GM23338 (cell line): ENCODE data around the gene SFPQ. TPM values are rescaled to one million over a fixed set of nuclear protein-coding genes. Genes with fewer than 3 reads are reported as not detected.

Source experiments
- ATAC-seq: fragments of 200-7000 bp; cut with Tn5 transposase; 3 replicates; pipeline ENCODE4 v1.9.1; 2020
- DNase-seq: peaks from one replicate; pipeline ENCODE4 v3.0.0-alpha.2; 2015; ENCODE audit warnings: low spot score
- H2AFZ ChIP-seq: fragments of 200-600 bp; sonication (generic); 2 replicates; pipeline ENCODE4 v1.8.0; 2016; ENCODE audit warnings: antibody characterized with exemption, mild to moderate bottlenecking, moderate library complexity
- H3F3A ChIP-seq: fragments of 200-600 bp; sonication (generic); replicated peaks from 2 replicates; pipeline ENCODE4 v1.8.0; 2017; ENCODE audit warnings: antibody characterized with exemption, mixed run types, low read depth
- H3K27ac ChIP-seq: fragments of 200-600 bp; sonication (generic); 2 replicates; pipeline ENCODE4 v1.6.1; 2016; ENCODE audit warnings: low read depth
- H3K27me3 ChIP-seq: fragments of 200-600 bp; sonication (generic); 2 replicates; pipeline ENCODE4 v1.8.0; 2016; ENCODE audit warnings: mild to moderate bottlenecking, mixed run types, moderate library complexity; ENCODE audit not compliant: insufficient read depth
- H3K36me3 ChIP-seq: fragments of 200-600 bp; sonication (generic); 2 replicates; pipeline ENCODE4 v1.8.0; 2016; ENCODE audit warnings: mild to moderate bottlenecking; ENCODE audit not compliant: insufficient read depth
- H3K4me1 ChIP-seq: fragments of 200-600 bp; sonication (generic); 2 replicates; pipeline ENCODE4 v1.8.0; 2016; ENCODE audit warnings: mild to moderate bottlenecking, moderate library complexity; ENCODE audit not compliant: insufficient read depth
- H3K4me2 ChIP-seq: fragments of 200-600 bp; sonication (generic); 2 replicates; pipeline ENCODE4 v1.7.1; 2017; ENCODE audit warnings: mixed run types
- H3K4me3 ChIP-seq: fragments of 200-600 bp; sonication (generic); 2 replicates; pipeline ENCODE4 v1.6.1; 2016; ENCODE audit warnings: mixed run types
- H3K79me2 ChIP-seq: fragments of 200-600 bp; sonication (generic); replicated peaks from 2 replicates; pipeline ENCODE4 v1.8.0; 2017; ENCODE audit warnings: mild to moderate bottlenecking; ENCODE audit not compliant: insufficient read depth
- H3K9me2 ChIP-seq: fragments of 200-600 bp; sonication (generic); 2 replicates; pipeline ENCODE4 v1.8.0; 2017; ENCODE audit not compliant: insufficient read depth
- H4K20me1 ChIP-seq: fragments of 200-600 bp; sonication (generic); replicated peaks from 2 replicates; pipeline ENCODE4 v1.8.0; 2017; ENCODE audit warnings: mild to moderate bottlenecking; ENCODE audit not compliant: insufficient read depth
- H3K27ac Mint-ChIP-seq: 2 replicates; pipeline ENCODE4 v1.8.0; 2020; ENCODE audit warnings: inconsistent platforms, mild to moderate bottlenecking, moderate library complexity, mixed read lengths
- H3K27me3 Mint-ChIP-seq: 3 replicates; pipeline ENCODE4 v1.8.0; 2022; ENCODE audit warnings: low read depth, mild to moderate bottlenecking, moderate library complexity, mixed read lengths, inconsistent platforms; ENCODE audit not compliant: insufficient read depth, poor library complexity
- H3K36me3 Mint-ChIP-seq: 3 replicates; pipeline ENCODE4 v1.8.0; 2021; ENCODE audit warnings: low read depth, mild to moderate bottlenecking, inconsistent platforms, moderate library complexity, mixed read lengths
- H3K4me1 Mint-ChIP-seq: 3 replicates; pipeline ENCODE4 v1.8.0; 2020; ENCODE audit warnings: mild to moderate bottlenecking, inconsistent platforms, mixed read lengths
- H3K4me3 Mint-ChIP-seq: 3 replicates; pipeline ENCODE4 v1.8.0; 2021; ENCODE audit warnings: moderate library complexity, mild to moderate bottlenecking, inconsistent platforms, mixed read lengths
- H3K9me3 Mint-ChIP-seq: 3 replicates; pipeline ENCODE4 v1.8.0; 2020; ENCODE audit warnings: moderate library complexity, mild to moderate bottlenecking, inconsistent platforms, mixed read lengths
- CREB1 ChIP-seq: fragments of 250-450 bp; sonication (Bioruptor Pico); IDR thresholded peaks from 2 replicates; pipeline ENCODE4 v1.5.0; 2020; ENCODE audit warnings: low read depth, mild to moderate bottlenecking, moderate library complexity
- CTCF ChIP-seq, 2 experiments: fragments of 200-600 bp in 1 of 2; sonication (generic) in 1 of 2; conservative IDR thresholded peaks; 2 replicates each; pipeline versions ENCODE4 v1.5.1 to v1.6.1; 2016 to 2017; ENCODE audit warnings: antibody characterized with exemption in 2 of 2, low read depth in 2 of 2, mild to moderate bottlenecking in 2 of 2, moderate library complexity in 1 of 2
- JUNB ChIP-seq: IDR thresholded peaks from one replicate; pipeline ENCODE4 v1.6.1; 2016; ENCODE audit warnings: antibody characterized with exemption; ENCODE audit not compliant: unreplicated experiment
- POLR2AphosphoS5 ChIP-seq: IDR thresholded peaks from 2 replicates; pipeline ENCODE4 v1.6.1; 2016; ENCODE audit warnings: antibody characterized with exemption, low read depth
- ZNF462 ChIP-seq: fragments of 250-450 bp; sonication (Bioruptor Pico); IDR thresholded peaks from 2 replicates; pipeline ENCODE4 v1.5.0; 2020; ENCODE audit warnings: mild to moderate bottlenecking, moderate library complexity
- polyA plus RNA-seq: library from polyadenylated mRNA; unstranded; fragments of >200 nt; fragmentation: Nextera tagmentation; extraction: Ambion mirVana; gene quantifications from 2 replicates; pipeline ENCODE4 v1.2.1, GENCODE V29; 2016
- total RNA-seq: library from RNA; depleted of rRNA; stranded (reverse); fragments of >200 nt; shearing (Covaris generic); gene quantifications from 2 replicates; pipeline ENCODE4 v1.2.3, GENCODE V29; 2014

The SFPQ gene
- total and polyA plus RNA-seq, 2 experiments from 2014 or later = 258 to 352 TPM

- Histone ChIP-seq H3K4me2 (no peak overlapping the region), H3K27ac (no peak overlapping the region), H3K4me3 (no peak overlapping the region), H3F3A (no peaks in the 10 kb centered on the region), H3K4me1 (no peaks in the 10 kb centered on the region; the same call in 1 of the 2 replicates), H3K27me3 (no peaks in the 10 kb centered on the region), H3K79me2 (no peaks in the 10 kb centered on the region), H4K20me1 (no peaks in the 10 kb centered on the region), H2AFZ (no peak overlapping the region; the same call in 1 of the 2 replicates), H3K9me2 (no peaks in the 10 kb centered on the region), H3K36me3 (no peaks in the 10 kb centered on the region)
- Mint-ChIP-seq H3K36me3 (no peaks in the 10 kb centered on the region), H3K4me1 (peaks cover 15% of the 10 kb centered on the region), H3K27me3 (peaks cover 3% of the 10 kb centered on the region), H3K27ac (peak overlapping the region; percentile 49; the same call in 1 of the 2 replicates), H3K4me3 (no peak overlapping the region), H3K9me3 (no peaks in the 10 kb centered on the region)
- ATAC-seq = no peak
- TF ChIP-seq JUNB = no peak
- DNase-seq = no peak
Observed at GRCh38 chr1:35201631-35202030, 8.7 kb upstream of the SFPQ start.

- no peaks in the 10 kb centered on the region for H3K27me3 ChIP-seq
- peaks cover 51% of the 10 kb centered on the region for H3K36me3 Mint-ChIP-seq
- peaks cover 24% of the 10 kb centered on the region for H3K27me3 Mint-ChIP-seq
- no peak overlapping the region for H2AFZ ChIP-seq
- peak overlapping the region; percentile 88 for H3K4me3 ChIP-seq
- peaks cover 4% of the 10 kb centered on the region; the same call in 1 of the 3 replicates for H3K9me3 Mint-ChIP-seq
- DNase-seq (peak; percentile 89), ATAC-seq (peak; percentile 46)
- TF ChIP-seq POLR2AphosphoS5 (peak; percentile 57), CREB1 (CRISPR knock-in tag) (peak; percentile 58), ZNF462 (CRISPR knock-in tag) (no peak), CTCF (conservative IDR thresholded peaks at IDR 0.05; ENCODE audit: low read depth in 2 of 2) (peak in 1 of 2 experiments; percentile 25; a peak in 1 of 4 replicates)
- H3K79me2 ChIP-seq = peaks cover 54% of the 10 kb centered on the region
- peak overlapping the region; percentile 100 for H3K4me2 ChIP-seq
- H4K20me1 ChIP-seq = peaks cover 44% of the 10 kb centered on the region
- peaks cover 44% of the 10 kb centered on the region for H3K36me3 ChIP-seq
- peak overlapping the region; percentile 95 for H3K4me3 Mint-ChIP-seq
- H3K9me2 ChIP-seq = no peaks in the 10 kb centered on the region
- no peaks in the 10 kb centered on the region; the same call in 1 of the 2 replicates for H3K4me1 ChIP-seq
- H3K4me1 Mint-ChIP-seq = peaks cover 40% of the 10 kb centered on the region
- peaks cover 37% of the 10 kb centered on the region for H3F3A ChIP-seq
- H3K27ac ChIP-seq = peak overlapping the region; percentile 60
- H3K27ac Mint-ChIP-seq = peak overlapping the region; percentile 100
Observed at GRCh38 chr1:35192056-35192852, 691 bp downstream of the SFPQ start.
